DLD1 (cell line): ENCODE results near the gene TBCE.

ENCODE experiments used
- in situ Hi-C: cut with HindIII; loops from 2 replicates; pipeline ENCODE4 v1.10.0; 2017; ENCODE audit warnings: low sequenced_read_pairs

TBCE gene

GRCh38 chr1:235409042-235409820, 42.0 kb downstream of the TBCE start:
- in situ Hi-C loops = no loop called here

GRCh38 chr1:235410467-235410866, 43.2 kb downstream of the TBCE start:
- in situ Hi-C loops = no loop called here

DNA sequence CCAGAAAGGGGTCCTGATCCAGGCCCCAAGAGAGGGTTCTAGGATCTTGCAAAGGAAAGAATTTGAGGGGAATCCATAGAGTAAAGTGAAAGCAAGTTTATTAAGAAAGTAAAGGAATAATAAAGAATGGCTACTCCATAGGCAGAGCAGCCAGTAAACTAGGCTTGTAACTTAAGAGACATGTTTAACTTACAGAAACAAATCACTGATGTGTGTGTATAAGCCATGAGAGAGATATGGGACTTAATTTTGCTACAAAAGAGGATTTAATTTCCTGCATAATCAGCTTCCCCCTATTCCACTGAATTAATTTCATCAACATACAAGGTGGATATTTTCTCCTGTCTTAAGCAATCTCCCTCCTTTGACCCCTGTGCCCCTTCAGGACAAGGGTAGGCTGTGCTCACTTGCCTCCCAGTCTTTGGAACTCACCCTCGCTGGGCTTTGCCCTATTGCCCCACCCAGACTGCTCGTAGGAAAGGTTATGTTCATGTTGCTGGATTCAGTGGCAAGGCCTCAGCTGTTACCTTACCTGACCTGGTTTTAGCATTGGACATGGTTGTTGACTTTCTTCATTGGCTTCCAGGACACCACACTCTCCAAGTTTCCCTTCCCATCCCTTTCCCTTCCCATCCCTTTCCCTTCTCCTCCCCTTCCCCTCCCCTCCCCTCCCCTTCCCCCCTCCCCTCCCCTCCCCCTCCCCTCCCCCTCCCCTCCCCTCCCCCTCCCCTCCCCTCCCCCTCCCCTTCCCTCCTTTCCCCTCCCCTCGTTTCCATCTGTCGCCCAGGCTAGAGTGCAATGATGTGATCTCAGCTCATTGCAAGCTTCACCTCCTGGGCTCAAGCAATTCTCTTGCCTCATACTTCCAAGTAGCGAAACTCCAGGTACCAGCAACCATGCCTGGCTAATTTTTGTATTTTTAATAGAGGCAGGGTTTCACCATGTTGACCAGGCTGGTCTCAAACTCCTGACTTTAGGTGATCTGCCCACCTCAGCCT, 44.6 kb downstream of the TBCE start:
- in situ Hi-C loops = no loop called here

- in situ Hi-C loops = no loop called here
These were observed 48.0 kb downstream of the TBCE start for GRCh38 chr1:235415008-235415904.

- in situ Hi-C loops = no loop called here
These were observed 49.4 kb downstream of the TBCE start for GRCh38 chr1:235416662-235417049.

DNA sequence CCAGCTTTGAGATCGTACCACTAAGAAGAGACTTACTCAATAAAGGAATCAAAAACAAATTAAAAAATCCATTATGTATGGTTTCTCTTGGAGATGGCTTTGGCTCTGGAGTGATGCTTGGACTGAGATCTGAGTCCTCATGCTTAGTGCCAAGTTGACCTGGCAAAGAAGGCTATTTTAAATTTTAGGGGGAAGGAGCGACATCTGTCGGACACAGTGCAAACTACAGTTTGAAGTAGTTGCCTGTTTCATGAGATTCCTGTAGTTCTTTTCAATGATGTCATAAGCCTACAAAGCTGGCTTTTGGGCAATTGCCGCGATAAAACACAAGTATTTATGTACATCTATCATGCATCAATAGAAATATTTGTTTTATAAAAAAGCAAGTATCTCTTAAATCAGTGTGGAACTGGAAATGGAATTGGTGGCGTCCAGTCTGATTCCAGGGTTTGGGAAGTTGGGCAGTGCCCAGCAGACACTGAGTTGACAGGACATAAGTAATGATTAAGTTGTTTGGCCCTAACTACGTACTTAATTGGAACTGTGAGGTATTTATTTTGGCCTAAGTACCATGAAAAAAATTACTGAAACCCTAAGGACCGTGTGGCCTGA, 50.0 kb downstream of the TBCE start:
- in situ Hi-C loops = no loop called here

DNA sequence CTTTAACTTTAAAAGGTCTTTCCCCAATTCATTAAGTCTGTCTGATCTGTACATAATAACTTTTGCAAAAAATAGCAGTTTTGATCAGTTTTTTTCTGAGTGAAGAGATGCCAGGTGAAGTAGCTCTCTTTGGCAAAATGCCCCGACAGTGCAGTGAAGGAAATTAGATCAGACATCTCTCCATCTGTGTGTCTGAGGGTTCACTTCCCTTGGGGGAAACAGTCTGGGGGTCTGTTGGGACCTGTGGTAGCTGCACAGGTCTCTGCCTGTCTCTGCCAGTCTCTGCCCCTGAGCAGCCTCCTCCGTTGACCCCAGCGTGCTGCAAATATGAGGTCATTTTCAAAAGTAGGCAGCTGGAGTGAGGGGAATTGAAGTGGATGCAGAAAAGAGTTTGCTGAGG, 54.5 kb downstream of the TBCE start:
- in situ Hi-C loops = no loop called here

DNA sequence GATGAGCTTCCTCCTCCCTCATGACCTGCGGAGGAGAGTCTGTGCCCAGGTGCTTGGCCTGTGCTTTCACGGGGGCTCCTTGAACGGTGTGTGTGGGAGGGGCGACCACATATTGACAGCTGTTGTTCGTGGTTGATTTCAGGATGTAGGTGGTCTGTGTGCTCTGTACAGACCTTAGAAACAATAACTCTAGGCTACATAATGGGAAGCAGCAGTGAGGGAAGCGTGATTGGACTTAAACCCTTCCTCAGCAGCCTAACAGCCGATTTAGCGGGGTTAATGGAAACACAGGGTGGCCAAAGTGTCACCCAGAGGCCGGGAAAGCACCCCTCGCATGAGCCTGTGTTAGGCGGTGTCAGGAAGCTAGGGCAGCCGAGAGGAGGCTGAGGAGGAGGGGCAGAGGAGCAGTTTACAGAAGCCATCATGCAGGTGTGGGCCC, 56.0 kb downstream of the TBCE start:
- in situ Hi-C loops = no loop called here

GRCh38 chr1:235424092-235424491, 56.9 kb downstream of the TBCE start:
- in situ Hi-C loops = no loop called here

DNA sequence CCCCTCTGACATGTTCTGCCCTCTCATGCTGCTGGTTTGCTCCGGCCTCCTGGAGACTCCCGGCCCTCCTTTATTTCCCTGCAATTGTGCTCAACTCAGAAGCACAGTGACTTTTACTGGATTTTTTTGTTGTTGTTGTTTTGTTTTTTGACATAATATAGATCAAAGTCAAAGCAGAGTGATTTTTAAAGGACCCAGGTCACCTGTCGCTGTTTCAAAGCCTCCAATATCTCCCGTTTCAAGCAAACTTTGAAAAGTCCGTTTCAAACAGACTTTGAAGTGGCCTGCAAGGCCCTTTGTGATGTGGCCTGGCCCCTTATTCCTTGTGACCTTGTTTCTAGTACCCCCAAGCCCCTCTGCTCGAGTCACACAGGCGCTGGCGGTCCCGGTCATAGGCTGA, 58.1 kb downstream of the TBCE start:
- in situ Hi-C loops = no loop called here

DNA sequence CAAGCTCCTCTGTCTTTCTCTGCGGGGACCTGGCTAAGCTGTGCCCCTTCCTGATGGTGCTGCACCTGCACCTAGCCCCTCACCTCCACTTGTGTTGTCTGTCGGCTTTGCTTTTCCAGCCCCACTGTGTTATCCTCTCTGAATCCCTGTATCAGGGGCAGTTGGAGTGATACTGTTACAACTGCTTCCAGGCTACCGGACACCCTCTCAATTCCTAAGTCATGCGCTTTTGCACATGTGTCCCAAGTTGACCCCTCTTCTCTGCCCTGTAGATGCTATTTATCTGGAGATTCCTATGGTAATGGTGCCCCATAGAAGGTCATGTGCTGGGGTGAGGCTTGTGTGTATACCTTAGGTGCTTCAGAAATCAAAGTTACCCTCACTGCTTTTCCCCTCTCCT, 58.9 kb downstream of the TBCE start:
- in situ Hi-C loops = no loop called here

GRCh38 chr1:235426680-235427079, 59.5 kb downstream of the TBCE start:
- in situ Hi-C loops = no loop called here

GRCh38 chr1:235427447-235427846, 60.2 kb downstream of the TBCE start:
- in situ Hi-C loops = no loop called here

GRCh38 chr1:235429143-235429542, 61.9 kb downstream of the TBCE start:
- in situ Hi-C loops = no loop called here

GRCh38 chr1:235430991-235431390, 63.8 kb downstream of the TBCE start:
- in situ Hi-C loops = no loop called here

GRCh38 chr1:235434001-235434400, 66.8 kb downstream of the TBCE start:
- in situ Hi-C loops = no loop called here

DNA sequence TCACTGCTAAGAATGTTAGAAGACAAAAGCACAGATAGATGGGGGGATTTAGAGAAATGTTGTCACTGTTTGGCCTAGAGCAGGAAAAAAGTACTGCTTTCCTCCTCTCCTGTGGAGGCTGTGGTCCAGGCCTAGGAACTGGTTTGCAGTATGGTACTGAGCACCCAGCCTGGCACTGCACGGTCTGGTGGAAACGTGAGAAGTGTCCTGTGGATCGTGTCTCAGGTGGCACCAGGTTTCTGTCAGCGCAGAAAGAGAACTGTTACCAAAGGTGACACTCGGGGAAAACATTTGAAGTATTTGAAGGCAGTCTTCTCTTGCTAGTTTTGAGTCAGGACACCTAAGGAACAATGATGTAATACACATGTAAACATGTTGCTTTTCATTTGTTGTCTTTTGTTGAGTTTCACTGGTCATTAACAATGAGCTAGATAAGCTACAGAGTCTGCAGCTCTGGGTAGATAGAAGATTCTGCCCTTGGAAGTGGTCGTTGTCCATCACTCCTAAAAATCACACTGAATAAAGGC, 74.0 kb downstream of the TBCE start:
- in situ Hi-C loops = no loop called here

DNA sequence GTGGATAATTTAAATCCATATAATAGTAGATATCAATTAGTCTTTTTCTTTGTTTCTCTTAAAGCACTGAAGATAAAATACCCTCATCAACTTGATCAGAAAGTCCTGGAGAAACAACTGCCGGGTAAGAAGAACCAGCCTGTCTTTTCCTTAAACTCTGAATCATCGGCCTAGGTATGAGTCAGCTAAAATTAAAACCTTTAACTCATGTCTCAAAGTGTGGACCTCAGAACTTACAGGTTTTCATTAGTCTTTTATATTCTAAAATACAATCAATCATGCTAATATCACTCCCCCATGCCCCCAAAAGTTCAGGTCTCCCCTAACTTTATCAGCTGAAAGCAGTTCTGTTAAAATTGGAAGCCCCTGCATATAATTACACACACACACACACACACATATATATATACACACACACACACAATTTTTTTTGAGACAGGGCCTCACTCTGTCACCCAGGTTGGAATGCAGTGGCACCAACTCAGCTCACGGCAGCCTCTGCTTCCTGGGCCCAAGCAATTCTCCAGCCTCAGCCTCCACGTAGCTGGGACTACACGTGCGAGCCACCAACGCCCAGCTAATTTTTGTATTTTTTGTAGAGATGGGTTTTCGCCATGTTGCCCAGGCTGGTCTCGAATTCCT, 75.7 kb downstream of the TBCE start:
- in situ Hi-C loops = no loop called here

- in situ Hi-C loops = no loop called here
These were observed 81.4 kb downstream of the TBCE start for GRCh38 chr1:235448616-235449015.

DNA sequence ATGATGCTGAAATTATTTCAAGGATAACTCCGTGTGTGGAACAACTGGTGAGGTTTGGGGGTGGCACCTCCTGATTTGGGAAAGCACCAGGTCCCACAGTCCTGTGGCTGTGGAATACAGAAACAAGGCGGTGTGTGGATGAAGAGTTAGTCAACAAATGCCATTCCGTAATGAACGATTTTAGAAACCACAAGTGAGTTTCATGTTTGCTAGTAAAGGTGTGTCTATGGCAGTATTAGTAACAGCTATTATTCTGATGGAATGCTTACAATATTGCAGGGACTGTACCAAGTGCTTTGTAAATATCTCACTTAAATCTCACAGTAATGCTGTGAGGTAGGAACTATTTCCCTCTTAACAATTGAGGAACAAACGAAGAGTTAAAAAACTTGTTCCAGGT, 83.2 kb downstream of the TBCE start:
- in situ Hi-C loops = no loop called here
